ENCODE data around the gene SLC9C2. TPM values are rescaled to one million over a fixed set of nuclear protein-coding genes. Genes with fewer than 3 reads are reported as not detected.
"Not testable (repeated sequence)": the region's sequence is repeated elsewhere in the genome, so short reads cannot be mapped to it uniquely, and the experiment has no call there.

SLC9C2 gene
- total and polyA plus RNA-seq, 2 donors from 2014 or later, result 0.52 to 0.72 TPM

DNA sequence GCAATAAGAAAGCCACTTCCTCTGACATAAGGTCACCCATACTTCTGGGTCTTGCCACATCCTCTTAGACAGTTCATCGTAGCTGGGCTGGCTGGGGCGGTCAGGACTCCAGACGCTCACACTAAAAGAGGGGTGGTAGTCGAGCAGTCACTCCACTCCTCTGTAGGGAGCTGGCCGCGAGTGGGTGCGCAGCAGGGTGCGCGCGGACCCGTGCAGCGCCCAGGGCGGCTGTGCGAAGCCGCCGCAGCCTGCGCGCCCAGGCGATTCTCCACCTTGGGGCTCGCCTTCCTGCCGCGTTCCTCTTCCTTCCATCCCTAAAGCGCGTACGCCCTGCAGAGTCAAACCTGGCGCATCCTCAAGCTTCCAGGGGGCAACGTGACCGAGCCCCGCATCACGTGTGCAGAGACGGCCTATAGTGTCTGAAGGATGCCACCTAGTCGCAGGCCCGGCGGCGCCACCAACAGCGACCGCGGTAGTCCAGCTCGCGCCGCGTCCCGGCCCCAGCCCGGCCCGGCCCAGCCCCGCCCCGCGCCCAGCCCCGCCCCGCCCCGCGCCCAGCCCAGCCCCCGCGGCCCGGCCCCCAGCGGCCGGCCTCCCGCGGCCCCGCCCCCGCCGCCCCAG is 126.1 kb downstream of the SLC9C2 start:
- Histone ChIP-seq H3K27me3 (ENCODE audit: control insufficient read depth, insufficient read depth, low read length) (no peaks in the 10 kb centered on the region), H3K9me3 (ENCODE audit: control insufficient read depth in 2 of 3, insufficient read depth in 1 of 3, low read length in 3 of 3) (no peaks in the 10 kb centered on the region), H3K9ac (ENCODE audit: low read length in 3 of 3) (peak overlapping the region; percentile 76 to 87 (median 83)), H3K4me3 (ENCODE audit: low read length in 3 of 3) (peak overlapping the region; percentile 80 to 91 (median 86)), H3K4me1 (ENCODE audit: control insufficient read depth in 2 of 3, insufficient read depth in 2 of 3, low read depth in 1 of 3, low read length in 3 of 3) (peaks cover 2 to 30% (median 24%) of the 10 kb centered on the region in 3 donors), H3K27ac (ENCODE audit: low read depth in 2 of 2, low read length in 2 of 2) (peak overlapping the region; percentile 92 to 98), H3K36me3 (ENCODE audit: control insufficient read depth in 2 of 3, insufficient read depth in 3 of 3, low read length in 3 of 3) (peaks cover 7 to 12% (median 11%) of the 10 kb centered on the region in 3 donors)
- TF ChIP-seq, protein P1, sequence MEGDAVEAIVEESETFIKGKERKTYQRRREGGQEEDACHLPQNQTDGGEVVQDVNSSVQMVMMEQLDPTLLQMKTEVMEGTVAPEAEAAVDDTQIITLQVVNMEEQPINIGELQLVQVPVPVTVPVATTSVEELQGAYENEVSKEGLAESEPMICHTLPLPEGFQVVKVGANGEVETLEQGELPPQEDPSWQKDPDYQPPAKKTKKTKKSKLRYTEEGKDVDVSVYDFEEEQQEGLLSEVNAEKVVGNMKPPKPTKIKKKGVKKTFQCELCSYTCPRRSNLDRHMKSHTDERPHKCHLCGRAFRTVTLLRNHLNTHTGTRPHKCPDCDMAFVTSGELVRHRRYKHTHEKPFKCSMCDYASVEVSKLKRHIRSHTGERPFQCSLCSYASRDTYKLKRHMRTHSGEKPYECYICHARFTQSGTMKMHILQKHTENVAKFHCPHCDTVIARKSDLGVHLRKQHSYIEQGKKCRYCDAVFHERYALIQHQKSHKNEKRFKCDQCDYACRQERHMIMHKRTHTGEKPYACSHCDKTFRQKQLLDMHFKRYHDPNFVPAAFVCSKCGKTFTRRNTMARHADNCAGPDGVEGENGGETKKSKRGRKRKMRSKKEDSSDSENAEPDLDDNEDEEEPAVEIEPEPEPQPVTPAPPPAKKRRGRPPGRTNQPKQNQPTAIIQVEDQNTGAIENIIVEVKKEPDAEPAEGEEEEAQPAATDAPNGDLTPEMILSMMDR (IDR thresholded peaks at IDR 0.05; ENCODE audit: borderline replicate concordance, extremely low read depth, insufficient read depth), result no peak
- FAIRE-seq (no peak), DNase-seq (peak; percentile 92 to 98 (median 94))
- intact Hi-C loops (cut with DNase I), result no loop called here

DNA sequence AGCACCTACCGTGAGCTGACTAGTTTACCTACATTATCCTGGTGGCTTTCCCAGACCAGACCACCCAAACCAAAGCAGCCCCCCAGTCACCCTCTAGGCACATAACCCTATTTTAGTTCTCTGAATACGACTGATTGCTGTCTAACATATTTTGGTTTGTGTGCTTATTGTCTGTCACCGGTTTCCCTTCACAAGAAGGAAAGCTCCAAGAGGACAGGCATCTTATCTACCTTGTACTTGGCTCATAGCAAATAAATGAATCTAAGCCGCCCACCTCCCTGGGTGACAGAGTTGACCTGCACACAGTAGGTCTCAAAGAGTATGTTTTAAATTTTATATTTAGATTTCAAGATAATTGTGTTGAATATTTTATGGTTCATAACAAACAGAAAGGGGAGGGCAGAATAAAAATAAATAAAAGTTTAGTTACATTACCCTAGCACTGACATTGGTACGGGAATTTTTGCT is 126.6 kb downstream of the SLC9C2 start:
- Histone ChIP-seq H3K4me1 (ENCODE audit: control insufficient read depth in 2 of 3, insufficient read depth in 2 of 3, low read depth in 1 of 3, low read length in 3 of 3) (peaks cover 2 to 28% (median 24%) of the 10 kb centered on the region in 3 donors), H3K9me3 (ENCODE audit: control insufficient read depth in 2 of 3, insufficient read depth in 1 of 3, low read length in 3 of 3) (no peaks in the 10 kb centered on the region), H3K27me3 (ENCODE audit: control insufficient read depth, insufficient read depth, low read length) (no peaks in the 10 kb centered on the region), H3K4me3 (ENCODE audit: low read length in 3 of 3) (peak overlapping the region; percentile 80 to 91 (median 86)), H3K27ac (ENCODE audit: low read depth in 2 of 2, low read length in 2 of 2) (peak overlapping the region; percentile 88 to 92), H3K36me3 (ENCODE audit: control insufficient read depth in 2 of 3, insufficient read depth in 3 of 3, low read length in 3 of 3) (peaks cover 1 to 7% (median 6%) of the 10 kb centered on the region in 3 donors), H3K9ac (ENCODE audit: low read length in 3 of 3) (peak overlapping the region; percentile 76 to 87 (median 83))
- TF ChIP-seq, protein P1 (IDR thresholded peaks at IDR 0.05; ENCODE audit: borderline replicate concordance, extremely low read depth, insufficient read depth), result no peak
- intact Hi-C loops (cut with DNase I), result no loop called here
- no peak for FAIRE-seq
- peak in 2 of 5 donors; percentile 3 to 47 for DNase-seq

DNA sequence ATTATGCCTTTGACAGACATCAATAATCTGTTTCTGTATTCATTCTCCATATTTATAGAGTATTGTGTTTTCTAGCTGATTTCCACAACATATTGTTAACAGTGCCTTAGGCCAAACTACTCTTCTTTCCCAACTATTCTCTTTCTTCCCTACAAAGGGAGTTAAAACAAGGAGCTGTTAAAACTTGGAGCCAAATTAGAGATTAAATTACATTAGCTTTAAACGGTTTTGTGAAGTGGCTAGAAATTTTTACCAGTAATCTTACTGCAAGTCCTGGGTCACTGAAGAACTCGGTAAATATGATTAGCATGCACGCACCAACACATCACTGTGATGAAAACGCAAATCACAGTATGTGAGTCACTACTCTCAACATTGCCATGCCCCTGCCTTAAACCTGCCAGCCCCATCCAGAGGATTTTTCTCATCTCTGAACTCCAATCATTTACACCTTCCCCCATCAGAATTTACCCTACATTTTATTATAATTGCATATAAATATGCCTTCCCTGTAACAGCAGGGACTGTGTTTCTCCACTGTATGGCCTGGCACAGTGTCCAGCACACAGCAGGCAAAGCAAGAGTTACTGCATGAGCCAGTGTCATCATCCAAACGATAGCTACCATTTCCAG is 127.2 kb downstream of the SLC9C2 start:
- Histone ChIP-seq H3K4me3 (ENCODE audit: low read length in 3 of 3) (peak overlapping the region in 2 of 3 donors; percentile 80 to 91), H3K36me3 (ENCODE audit: control insufficient read depth in 2 of 3, insufficient read depth in 3 of 3, low read length in 3 of 3) (peaks cover 0 to 5% (median 3%) of the 10 kb centered on the region in 3 donors), H3K9me3 (ENCODE audit: control insufficient read depth in 2 of 3, insufficient read depth in 1 of 3, low read length in 3 of 3) (no peaks in the 10 kb centered on the region), H3K9ac (ENCODE audit: low read length in 3 of 3) (no peak overlapping the region), H3K27me3 (ENCODE audit: control insufficient read depth, insufficient read depth, low read length) (no peaks in the 10 kb centered on the region), H3K27ac (ENCODE audit: low read depth in 2 of 2, low read length in 2 of 2) (no peak overlapping the region), H3K4me1 (ENCODE audit: control insufficient read depth in 2 of 3, insufficient read depth in 2 of 3, low read depth in 1 of 3, low read length in 3 of 3) (peaks cover 2 to 27% (median 24%) of the 10 kb centered on the region in 3 donors)
- intact Hi-C loops (cut with DNase I), result no loop called here
- DNase-seq, result no peak
- TF ChIP-seq, protein P1 (IDR thresholded peaks at IDR 0.05; ENCODE audit: borderline replicate concordance, extremely low read depth, insufficient read depth), result no peak
- FAIRE-seq, result no peak

DNA sequence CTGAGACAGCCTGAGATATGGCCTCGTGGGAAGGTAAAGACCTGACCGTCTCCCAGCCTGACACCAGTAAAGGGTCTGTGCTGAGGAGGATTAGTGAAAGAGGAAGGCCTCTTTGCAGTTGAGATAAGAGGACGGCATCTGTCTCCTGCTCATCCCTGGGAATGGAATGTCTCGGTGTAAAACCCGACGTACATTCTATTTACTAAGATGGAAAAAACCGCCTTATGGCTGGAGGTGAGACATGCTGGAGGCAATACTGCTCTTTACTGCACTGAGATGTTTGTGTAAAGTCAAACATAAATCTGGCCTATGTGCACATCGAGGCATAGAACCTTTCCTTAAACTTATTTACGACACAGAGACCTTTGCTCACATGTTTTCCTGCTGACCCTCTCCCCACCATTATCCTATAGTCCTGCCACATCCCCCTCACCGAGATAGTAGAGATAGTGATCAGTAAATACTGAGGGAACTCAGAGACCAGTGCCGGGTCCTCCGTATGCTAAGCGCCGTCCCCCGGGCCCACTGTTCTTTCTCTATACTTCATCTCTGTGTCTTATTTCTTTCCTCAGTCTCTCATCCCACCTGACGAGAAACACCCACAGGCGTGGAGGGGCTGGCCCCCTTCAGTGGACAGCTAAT is 128.0 kb downstream of the SLC9C2 start:
- H3K27me3 ChIP-seq (ENCODE audit: control insufficient read depth, insufficient read depth, low read length); FAIRE-seq; H3K4me3 ChIP-seq (ENCODE audit: low read length in 3 of 3); H3K9me3 ChIP-seq (ENCODE audit: control insufficient read depth in 2 of 3, insufficient read depth in 1 of 3, low read length in 3 of 3); H3K27ac ChIP-seq (ENCODE audit: low read depth in 2 of 2, low read length in 2 of 2); intact Hi-C loops (cut with DNase I); H3K36me3 ChIP-seq (ENCODE audit: control insufficient read depth in 2 of 3, insufficient read depth in 3 of 3, low read length in 3 of 3); H3K9ac ChIP-seq (ENCODE audit: low read length in 3 of 3): not testable (repeated sequence)
- DNase-seq, result peak in 1 of 5 donors; percentile 55
- H3K4me1 ChIP-seq (ENCODE audit: control insufficient read depth in 2 of 3, insufficient read depth in 2 of 3, low read depth in 1 of 3, low read length in 3 of 3), result peaks cover 2 to 27% (median 24%) of the 10 kb centered on the region in 3 donors

All from kidney (tissue), 14 donors.